ENCODE data around the gene LTBP3.
A peak's percentile ranks its signal among the peaks of the same experiment; 100 is the strongest.

LTBP3 gene

GRCh38 chr11:65576232-65576866 is 18.2 kb upstream of the LTBP3 start:
- H3K4me3 ChIP-seq (ENCODE audit: low read depth, low read length), result peak overlapping the region; percentile 62
- TF ChIP-seq MAX (IDR thresholded peaks at IDR 0.05; ENCODE audit: low read depth, low read length), result no peak
- no peak for TF ChIP-seq POLR2A (IDR thresholded peaks at IDR 0.05; ENCODE audit: extremely low read depth, insufficient read length)
- no peak for TF ChIP-seq CTCF (IDR thresholded peaks at IDR 0.05; ENCODE audit: low read depth, low read length)
- no peak for TF ChIP-seq MYC (IDR thresholded peaks at IDR 0.05; ENCODE audit: low read depth, low read length)
- peak; percentile 39 for DNase-seq (ENCODE audit: low read depth)

GRCh38 chr11:65575568-65576231 is 17.5 kb upstream of the LTBP3 start, which contains the start of gene EHBP1L1:
Gene EHBP1L1 (plus strand): TSS chr11:65576053. CDS start chr11:65576303, 250 bp downstream.
- H3K4me3 ChIP-seq (ENCODE audit: low read depth, low read length), result peak within 1 kb of the TSS; percentile 62
- TF ChIP-seq MYC (IDR thresholded peaks at IDR 0.05; ENCODE audit: low read depth, low read length) (0 out of 2 replicates have a peak, but pooled peaks have one; percentile 8), MAX (IDR thresholded peaks at IDR 0.05; ENCODE audit: low read depth, low read length) (no peak)
- peak; percentile 89 for DNase-seq (ENCODE audit: low read depth)

GRCh38 chr11:65574811-65575567 is 16.8 kb upstream of the LTBP3 start:
- no peak for DNase-seq (ENCODE audit: low read depth)
- peak overlapping the region; percentile 62 for H3K4me3 ChIP-seq (ENCODE audit: low read depth, low read length)
- TF ChIP-seq MAX (IDR thresholded peaks at IDR 0.05; ENCODE audit: low read depth, low read length) (no peak), POLR2A (IDR thresholded peaks at IDR 0.05; ENCODE audit: extremely low read depth, insufficient read length) (no peak), CTCF (IDR thresholded peaks at IDR 0.05; ENCODE audit: low read depth, low read length) (no peak), MYC (IDR thresholded peaks at IDR 0.05; ENCODE audit: low read depth, low read length) (no peak)

GRCh38 chr11:65574109-65574810 is 16.1 kb upstream of the LTBP3 start:
- peak; percentile 99 for DNase-seq (ENCODE audit: low read depth)
- TF ChIP-seq MAX (IDR thresholded peaks at IDR 0.05; ENCODE audit: low read depth, low read length) (peak; percentile 22; the same call in 1 of the 2 replicates), MYC (IDR thresholded peaks at IDR 0.05; ENCODE audit: low read depth, low read length) (no peak), CTCF (IDR thresholded peaks at IDR 0.05; ENCODE audit: low read depth, low read length) (peak; percentile 57)
- H3K4me3 ChIP-seq (ENCODE audit: low read depth, low read length), result peak overlapping the region; percentile 62

GRCh38 chr11:65573391-65574079 is 15.4 kb upstream of the LTBP3 start:
- TF ChIP-seq CTCF (IDR thresholded peaks at IDR 0.05; ENCODE audit: low read depth, low read length) (no peak), MAX (IDR thresholded peaks at IDR 0.05; ENCODE audit: low read depth, low read length) (no peak), POLR2A (IDR thresholded peaks at IDR 0.05; ENCODE audit: extremely low read depth, insufficient read length) (no peak), MYC (IDR thresholded peaks at IDR 0.05; ENCODE audit: low read depth, low read length) (no peak)
- no peak for DNase-seq (ENCODE audit: low read depth)
- peak overlapping the region; percentile 70 for H3K4me3 ChIP-seq (ENCODE audit: low read depth, low read length)
